GM13977 (cell line): ENCODE results near the gene ZNF474.

Source experiments
- DNase-seq: peaks from one replicate; pipeline ENCODE4 v3.0.0; 2012; ENCODE audit warnings: low spot score
- in situ Hi-C: fragments of 300-500 bp; cut with MboI; formaldehyde crosslinking; loops from one replicate; pipeline ENCODE4 v1.12.0; 2022; ENCODE audit warnings: low sequenced_read_pairs, low pct_unique_long_range_greater_than_20kb, mixed read lengths, inconsistent platforms; ENCODE audit not compliant: unreplicated experiment
- TF ChIP-seq, protein P1 (sequence below): IDR thresholded peaks from 2 replicates; pipeline ENCODE4 v1.5.1; 2012; ENCODE audit warnings: mild to moderate bottlenecking, control low read depth; ENCODE audit not compliant: insufficient read depth; ENCODE audit errors: extremely low read depth, missing control alignments

The ZNF474 gene

DNA sequence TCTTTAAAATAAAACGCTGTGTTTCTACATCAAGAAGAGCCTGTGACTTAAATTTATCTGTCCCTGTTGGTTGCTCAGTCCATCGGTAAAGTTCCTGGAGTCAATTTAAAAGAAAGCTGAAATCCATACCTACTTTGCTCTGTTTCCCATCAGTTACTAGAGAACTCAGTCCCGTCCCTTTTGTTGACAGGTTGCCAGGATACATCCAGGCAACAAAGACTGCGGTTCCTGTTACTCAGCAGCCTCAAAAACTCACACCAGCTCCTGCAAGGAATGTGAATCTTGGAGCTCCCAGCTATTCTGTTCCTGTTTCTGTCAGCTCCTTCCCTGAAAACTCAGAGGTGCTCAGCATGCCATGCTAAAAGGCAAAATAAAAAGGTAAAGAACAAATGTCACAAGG is at the start of gene ZNF474:
Gene ZNF474 (plus strand): TSS at position 241 of the 400 bp plus-strand sequence. CDS start 22,445 bp downstream, outside the sequence.
- TF ChIP-seq, protein P1, sequence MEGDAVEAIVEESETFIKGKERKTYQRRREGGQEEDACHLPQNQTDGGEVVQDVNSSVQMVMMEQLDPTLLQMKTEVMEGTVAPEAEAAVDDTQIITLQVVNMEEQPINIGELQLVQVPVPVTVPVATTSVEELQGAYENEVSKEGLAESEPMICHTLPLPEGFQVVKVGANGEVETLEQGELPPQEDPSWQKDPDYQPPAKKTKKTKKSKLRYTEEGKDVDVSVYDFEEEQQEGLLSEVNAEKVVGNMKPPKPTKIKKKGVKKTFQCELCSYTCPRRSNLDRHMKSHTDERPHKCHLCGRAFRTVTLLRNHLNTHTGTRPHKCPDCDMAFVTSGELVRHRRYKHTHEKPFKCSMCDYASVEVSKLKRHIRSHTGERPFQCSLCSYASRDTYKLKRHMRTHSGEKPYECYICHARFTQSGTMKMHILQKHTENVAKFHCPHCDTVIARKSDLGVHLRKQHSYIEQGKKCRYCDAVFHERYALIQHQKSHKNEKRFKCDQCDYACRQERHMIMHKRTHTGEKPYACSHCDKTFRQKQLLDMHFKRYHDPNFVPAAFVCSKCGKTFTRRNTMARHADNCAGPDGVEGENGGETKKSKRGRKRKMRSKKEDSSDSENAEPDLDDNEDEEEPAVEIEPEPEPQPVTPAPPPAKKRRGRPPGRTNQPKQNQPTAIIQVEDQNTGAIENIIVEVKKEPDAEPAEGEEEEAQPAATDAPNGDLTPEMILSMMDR = no peak
- DNase-seq = no peak
- in situ Hi-C loops = no loop called here

DNA sequence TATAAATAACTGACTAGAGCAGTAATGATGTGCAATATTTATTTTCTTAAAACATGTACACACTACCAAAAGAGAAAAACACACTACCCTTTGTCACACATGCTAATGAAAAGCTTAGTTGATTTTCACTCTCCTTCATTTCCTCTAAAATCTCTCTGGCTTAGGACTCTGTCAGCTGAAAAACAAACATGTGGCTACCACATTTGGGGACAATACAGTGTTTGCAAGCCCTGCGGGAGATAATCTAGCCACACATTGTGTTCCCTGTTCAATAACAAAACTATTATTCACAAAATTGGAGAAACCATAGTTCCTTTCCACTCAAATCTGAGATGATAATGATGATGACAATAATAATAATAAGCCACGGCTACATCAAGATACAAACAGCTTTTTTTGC is 47.8 kb upstream of the ZNF474 start:
- in situ Hi-C loops = no loop called here
- TF ChIP-seq, protein P1 = no peak
- no peak for DNase-seq

DNA sequence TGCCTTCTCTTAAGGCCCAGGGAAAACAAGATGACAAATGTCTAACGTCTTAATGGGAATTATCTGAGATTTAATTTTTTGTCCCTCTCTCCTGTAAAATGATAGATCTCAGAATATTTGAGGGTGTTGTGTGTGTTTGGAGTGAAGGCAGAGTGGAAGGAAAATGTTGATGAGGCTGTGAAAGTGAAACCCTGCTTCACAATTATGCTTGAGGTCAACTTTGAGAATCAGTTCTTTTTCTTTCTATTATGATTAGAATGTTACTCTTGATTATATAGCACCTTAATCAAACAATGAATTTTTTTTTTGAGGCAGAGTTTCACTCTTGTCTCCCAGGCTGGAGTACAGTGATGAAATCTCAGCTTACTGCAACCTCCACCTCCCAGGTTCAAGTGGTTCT is 45.8 kb upstream of the ZNF474 start:
- TF ChIP-seq, protein P1 = no peak
- DNase-seq = no peak
- in situ Hi-C loops = no loop called here

DNA sequence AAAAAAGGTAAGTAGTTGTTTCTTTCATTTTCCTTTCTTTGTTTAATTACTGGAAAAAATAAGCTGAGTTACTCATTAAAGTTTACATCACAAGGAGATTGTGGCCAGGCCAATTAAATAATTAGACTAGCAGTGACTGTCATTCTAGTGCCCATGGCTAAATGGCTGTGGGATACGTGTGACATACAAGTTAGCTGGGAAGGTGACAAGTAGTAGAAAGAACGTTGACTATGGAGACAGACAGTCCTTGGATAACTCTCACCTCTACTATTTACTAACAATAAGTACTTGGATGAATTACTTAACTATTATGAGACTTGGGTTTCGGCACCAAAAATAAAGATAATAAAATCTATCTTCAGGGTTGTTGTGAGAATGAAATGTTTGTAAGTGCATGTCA is 44.3 kb upstream of the ZNF474 start:
- no peak for DNase-seq
- in situ Hi-C loops = no loop called here
- TF ChIP-seq, protein P1 = no peak

DNA sequence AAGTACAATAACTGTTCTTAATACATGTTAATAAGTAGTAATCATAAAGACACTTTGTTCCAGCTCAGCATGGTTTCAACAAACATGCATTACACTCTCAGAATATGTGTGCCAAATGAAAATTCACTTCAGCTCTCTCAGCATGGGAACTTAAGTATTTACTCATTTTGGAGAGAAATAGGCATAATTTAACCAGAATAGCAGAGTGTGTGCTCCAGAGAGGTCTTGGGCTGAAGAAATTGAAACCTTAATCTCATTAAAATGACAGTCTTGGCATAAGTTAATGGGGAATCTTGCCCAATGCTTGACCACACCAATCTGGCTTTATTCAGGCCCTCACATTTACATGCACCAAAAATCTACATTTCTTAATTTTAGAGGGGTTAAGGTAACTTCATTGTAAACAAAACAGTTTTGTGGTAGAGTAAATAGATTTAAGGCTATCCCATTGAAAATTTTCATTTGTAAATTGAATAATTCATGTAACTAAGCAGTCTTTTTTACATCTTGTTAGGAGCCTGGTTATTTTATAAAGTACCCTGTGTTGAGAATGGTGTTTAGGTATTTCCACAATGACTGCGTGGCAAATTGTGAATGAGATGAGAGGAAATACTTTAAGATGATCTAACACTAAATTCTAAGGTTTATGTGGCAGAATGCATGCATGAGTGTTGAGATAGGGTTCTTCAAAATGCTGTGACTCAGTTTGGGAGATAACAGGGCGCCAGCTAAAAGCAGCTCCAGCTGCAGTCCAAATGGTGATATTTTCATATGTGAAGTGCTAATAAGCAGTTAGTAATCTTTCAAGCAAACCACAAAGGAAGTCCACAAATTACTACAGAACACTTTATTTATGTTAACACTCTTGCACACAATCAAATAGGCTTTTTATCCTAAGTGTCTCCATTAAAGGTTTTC is 40.0 kb upstream of the ZNF474 start:
- in situ Hi-C loops = no loop called here
- no peak for DNase-seq
- TF ChIP-seq, protein P1 = no peak

DNA sequence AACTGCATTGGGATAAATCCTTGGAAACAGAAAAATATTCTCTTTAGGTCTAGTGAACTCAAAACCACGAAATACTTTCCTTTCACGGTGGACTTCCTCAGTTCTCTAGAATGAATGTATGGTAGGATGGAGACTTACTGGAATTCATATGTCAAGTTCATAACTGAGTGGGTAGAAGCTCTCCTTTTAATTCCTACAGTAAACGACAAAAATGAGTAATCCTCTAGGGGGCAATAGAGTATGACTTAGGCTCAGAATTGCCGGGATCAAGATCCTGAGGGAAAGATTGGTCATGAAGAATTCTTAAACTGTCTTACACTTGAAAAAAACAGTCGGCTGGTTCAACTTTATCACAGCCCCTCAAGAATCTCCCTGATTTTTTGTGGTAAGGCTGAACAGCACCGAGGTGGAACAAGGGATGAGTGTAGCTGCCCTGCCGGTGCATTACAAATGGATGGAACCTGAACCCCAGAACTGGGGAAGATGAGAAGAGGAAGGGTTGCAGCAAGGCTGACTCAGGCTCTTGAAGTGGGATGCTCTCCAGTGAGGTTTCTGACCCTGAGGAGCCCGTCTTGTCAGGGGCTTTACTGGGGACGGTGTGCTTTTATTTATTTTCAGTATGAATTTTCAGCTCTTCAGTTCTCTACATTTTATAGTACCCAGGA is 37.3 kb upstream of the ZNF474 start:
- in situ Hi-C loops = no loop called here
- TF ChIP-seq, protein P1 = no peak
- DNase-seq = no peak
